HG03521 (cell line): ENCODE data around the gene TALDO1.

Experiments
- ATAC-seq: cut with Tn5 transposase; IDR thresholded peaks from one replicate; pipeline ENCODE4 v1.9.1; 2021; ENCODE audit warnings: mild to moderate bottlenecking, moderate library complexity; ENCODE audit not compliant: unreplicated experiment

The TALDO1 gene

DNA sequence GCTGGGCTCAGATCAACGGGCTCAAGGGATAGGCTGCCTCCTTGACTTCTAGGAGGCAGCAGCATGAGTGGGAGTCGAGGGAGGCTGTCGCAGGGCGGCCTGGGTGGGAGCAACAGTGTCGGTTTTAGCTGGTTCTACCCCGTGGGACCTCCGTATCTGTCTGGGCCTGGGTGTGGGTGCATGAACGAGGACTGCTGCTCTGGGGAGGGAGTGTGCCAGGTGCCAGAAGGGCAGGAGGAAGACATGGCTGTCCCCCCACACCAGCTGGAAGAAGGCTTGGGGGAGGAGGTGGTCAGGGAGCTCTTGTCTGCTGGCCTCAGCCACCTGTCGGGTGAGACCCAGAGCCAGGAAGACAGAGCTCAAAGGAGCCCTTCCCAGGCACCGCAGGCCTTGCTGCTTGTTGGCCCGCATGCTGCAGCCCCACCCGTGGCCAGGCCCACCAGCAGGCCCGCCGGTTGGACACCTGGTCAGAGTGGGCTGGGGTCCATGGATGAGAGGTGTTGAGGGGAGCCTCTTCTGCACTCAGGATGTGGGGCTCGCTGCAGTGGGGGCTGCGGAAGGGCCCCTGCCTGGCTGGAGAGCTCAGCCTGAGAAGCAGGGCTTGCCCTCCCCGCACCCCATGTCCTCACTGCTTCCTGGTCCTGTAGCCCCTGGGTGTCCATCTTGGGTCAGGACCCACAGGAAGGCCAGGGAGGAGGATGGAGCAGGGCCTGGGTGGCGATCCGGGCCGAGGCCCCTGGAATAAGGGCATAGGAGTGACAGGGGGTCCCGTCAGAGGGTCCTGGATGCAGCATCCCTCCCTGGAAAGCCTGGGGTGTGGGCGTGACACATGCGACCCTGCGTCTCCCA lies 39.2 kb downstream of the TALDO1 start:
- no peak for ATAC-seq

DNA sequence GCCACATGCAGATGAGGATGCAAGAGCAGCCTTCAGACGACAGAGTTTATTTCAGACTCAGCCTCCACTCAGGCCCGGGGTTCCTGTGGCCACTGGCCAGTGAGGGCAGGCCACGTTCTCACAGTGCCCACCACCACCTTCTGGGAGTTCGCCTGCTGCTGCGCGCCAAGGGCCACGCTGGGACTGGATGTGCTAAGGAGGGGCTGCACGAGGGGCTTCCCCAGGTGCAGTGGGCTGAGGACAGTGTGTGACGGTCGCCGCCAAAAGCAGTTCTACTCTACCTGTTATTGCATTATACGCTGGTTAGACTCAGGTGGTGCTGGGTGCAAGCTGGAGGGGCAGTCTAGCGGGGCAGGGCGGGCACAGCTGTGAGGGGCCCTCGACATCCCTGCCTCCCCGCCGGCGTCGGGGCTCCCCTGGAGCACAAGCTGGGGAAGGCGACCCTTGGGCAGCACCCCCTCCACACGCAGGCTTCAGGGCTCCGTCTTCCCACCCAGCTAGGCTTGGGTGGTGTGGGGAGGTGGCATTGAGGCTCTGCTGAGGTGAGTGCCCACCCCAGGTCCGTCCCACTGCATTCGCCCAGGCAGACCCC lies 39.9 kb downstream of the TALDO1 start:
- no peak for ATAC-seq

DNA sequence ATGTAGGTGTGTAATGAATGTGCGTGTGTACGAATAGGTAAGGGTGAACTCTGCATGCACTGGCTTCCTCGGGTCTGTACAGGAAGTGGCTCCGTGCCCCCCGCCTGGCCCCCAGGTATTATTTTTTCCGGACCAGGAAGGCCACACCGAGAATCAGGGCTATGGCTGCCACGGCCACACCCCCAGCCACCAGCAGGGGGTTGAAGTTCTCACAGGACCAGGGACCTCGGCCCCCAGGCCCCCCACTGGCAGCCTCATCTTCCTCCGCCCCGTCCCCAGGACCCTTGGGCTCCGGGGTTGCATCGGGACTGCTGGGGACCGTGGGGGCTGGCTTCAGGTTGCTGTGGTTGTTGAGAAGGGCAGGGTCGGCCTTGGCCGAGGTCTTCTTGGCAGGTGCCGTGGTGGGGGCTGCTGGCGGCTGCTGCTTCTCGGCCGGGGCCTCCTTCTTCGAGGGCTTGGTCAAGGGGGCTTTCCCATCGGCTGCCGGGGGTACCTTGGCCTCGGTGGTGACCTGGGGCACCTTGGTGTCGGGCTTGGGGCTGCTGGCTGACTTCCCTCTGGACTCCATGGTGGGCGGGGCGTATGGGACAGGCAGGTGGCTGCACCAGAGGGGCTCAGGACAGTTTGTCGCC lies 40.9 kb downstream of the TALDO1 start:
- ATAC-seq: no peak

DNA sequence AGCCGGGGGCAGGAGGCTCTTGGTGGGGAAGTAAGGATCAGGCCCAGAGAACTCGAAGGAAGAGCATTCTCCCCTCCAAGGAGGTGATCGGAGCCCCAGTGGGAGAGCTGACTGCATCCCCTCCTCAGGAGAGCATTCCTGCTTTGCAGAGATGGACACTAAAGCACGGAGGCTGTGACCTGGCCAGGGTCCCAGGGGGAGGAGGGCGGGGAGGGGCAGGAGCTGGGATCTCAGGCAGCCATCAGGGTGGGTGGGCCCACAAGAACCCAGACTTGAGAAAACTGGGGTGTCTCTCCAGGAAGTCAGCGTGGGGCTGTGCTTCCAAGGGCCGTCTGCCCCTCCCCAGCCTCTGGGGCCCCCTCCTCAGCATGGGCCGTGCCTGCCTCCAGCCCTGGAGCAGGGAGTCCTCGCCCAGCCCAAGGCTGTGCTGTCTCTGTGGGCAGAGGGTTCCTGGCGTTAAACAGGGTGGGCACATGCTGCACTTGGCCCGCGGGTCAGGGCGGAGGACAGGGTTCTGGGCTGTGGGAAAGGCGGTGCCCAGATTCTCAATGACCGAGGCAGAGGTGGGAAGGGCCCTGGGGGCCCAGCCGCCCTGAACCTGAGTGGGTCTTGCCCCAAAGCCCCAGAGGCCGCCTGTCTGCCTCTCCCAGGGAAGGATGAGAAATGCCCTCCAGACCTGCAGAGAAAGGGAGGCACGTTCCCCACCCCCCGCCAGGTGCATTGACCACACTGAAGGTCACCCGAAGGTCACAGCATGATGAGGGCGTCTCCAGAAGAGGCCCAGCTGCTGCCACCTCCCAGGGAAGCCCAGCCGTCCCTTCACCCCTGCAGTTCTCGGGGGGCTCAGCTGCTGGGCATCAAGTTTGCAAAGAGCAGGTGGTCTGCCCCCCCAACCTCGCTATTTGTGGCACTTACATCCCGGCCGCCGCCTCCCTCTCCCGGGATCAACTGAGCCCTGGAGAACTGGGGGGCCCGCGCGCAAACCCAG lies 42.0 kb downstream of the TALDO1 start:
- no peak for ATAC-seq

DNA sequence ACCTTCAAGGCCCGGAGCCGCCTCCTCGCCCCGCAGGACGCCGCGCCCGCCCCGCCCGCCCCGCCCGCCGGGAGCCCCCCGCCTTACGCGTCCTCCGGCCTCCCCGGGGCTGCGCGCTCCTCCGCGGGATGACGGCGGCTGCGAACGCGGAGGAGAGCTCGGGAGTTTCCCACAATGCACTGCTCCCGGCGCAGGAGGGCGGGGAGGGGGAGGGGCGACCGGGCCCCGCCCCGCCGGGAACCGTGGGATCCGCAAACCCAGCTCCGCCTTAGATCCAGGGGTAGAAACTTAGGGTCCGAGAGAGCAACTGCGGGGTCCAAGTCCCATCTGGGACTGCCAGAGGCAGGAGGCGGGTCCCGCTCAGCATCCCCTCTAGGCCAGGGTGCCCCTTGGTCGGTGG lies 42.7 kb downstream of the TALDO1 start, which contains the start of gene CEND1:
Gene CEND1 (minus strand): TSS at position 148 of the 400 bp plus-strand sequence. CDS start 1,514 bp downstream, outside the sequence.
- ATAC-seq: no peak

DNA sequence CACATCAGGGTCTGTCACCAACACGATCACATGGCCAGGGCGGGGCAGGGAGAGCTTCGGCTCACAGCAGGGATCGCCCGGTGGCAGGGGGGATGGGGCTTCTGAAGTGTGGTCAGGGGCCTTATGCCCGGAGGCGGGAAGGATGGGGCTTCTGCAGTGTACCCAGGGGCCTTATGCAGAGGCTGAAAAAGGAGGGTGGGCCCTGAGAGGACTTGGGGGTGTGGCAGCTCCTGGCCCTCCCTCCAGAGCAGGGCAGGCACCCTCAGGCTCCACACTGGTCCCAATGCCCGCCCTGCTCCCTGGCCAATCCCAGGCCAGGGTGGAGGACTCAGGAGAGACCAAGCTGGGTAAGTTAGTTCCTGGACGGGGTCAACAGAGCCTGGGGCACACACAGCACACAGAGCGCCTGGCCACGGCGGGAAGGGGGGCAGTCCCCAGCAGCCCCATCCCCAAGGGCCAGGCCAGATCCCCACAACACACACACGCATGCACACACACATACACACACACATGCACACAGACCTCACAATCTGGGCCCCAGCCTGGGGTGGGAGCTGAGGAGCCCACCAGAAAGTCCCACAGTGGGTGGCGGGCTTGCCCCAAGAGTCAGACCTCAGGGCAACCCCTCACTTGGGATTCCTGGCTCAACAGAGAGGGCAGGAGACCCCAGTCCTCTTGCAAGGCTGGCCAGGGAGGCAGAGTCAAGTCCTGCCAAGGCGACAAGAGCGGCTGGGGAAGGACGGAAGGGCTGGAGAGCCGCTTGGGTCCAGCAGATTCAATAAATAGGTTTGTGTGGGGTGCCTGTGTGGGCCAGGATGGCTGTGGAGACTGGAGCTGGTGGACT lies 43.7 kb downstream of the TALDO1 start:
- ATAC-seq: no peak

DNA sequence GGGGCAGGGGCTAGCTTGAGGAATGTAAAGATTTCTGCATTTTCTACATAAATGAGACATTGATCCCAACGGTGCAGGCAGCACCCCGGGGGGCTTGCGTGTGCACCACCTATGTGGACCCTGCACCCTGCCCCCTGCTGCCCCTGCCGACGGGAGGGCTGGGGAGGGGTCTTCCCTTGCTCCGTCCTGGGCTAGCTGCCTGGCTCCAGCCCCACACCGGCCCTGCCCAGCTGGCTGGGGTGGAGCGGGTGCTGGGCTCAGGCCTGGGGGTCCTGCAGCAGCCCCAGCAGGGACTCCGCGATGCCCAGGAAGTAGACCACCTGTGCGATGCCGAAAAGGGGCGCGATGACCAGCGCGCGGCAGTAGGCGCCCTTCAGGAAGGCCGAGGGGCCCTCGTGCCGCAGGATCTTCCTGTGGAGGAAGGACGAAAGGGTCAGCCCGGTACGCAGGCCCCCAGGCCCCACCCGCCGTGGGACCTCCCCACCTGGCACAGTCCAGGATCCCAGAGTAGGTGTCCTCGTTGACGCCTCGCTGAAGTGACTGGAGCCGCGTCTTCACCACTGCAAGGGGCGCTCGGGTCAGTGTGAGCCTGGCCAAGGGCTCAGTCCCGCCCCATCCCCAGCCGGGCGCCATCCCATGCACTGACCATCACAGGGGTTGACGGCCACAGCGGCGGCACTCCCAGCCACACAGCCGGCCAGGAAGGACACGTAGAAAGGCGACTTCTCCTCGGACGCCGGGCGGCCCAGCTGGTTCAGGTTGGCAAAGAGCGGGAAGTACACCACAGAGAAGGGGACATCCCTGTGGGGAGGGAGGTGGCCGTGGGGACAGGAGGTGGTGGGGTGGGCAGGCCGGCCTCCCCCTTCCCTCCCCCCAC lies 44.6 kb downstream of the TALDO1 start:
- ATAC-seq: no peak

DNA sequence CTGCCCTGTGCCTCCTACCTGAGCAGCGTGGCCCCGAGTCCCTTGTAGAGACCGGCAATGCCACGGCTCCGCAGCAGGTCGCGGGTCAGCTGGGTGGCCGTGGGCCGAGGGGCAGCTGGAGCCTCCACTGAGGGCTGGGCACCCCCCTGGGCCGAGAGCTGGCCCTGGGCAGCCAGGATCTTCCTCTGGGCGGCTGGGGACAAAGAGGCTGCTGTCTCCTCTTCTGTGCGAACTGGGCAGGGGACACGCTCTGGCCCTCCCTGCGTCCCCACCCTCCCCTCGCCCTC lies 45.2 kb downstream of the TALDO1 start:
- ATAC-seq: no peak

DNA sequence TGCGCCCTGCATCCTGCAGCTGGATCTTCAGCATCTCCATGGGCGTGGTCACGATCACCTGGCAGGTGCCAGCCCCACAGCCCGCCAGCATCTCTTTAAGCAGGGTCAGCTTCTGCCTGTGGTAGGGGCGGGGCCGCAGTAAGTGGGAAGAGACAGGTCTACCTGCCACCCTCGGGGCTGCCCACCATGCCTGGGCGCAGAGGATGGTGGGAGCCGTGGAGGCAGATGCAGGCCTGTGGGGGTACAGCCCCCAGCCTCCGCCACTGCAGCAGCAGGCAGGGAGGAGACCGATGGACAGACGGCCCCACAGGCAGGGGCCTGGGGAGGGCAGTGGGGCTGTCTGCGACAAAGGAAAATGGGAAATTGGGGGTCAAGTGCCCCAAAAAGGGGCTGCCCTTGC lies 45.6 kb downstream of the TALDO1 start:
- ATAC-seq: no peak

DNA sequence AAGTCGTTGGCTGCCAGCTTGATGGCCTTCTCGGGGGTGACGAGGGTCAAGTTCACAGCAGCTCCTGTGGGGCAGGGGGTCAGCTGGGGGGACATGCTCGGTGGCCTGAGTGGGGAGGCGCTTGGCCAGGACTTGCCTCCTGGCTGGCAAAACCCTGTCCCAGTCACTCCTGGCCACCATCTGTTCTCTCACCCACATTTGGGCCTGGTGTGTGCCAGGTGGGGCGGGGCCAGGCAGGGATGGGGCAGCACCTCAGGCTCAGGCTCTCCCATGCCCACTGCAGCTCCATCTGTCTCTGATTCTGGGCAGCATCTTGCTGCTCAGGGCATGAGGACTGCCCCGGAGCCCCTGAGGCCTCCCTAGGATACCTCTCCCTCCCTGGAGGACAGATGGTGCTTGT lies 46.3 kb downstream of the TALDO1 start:
- ATAC-seq: no peak

DNA sequence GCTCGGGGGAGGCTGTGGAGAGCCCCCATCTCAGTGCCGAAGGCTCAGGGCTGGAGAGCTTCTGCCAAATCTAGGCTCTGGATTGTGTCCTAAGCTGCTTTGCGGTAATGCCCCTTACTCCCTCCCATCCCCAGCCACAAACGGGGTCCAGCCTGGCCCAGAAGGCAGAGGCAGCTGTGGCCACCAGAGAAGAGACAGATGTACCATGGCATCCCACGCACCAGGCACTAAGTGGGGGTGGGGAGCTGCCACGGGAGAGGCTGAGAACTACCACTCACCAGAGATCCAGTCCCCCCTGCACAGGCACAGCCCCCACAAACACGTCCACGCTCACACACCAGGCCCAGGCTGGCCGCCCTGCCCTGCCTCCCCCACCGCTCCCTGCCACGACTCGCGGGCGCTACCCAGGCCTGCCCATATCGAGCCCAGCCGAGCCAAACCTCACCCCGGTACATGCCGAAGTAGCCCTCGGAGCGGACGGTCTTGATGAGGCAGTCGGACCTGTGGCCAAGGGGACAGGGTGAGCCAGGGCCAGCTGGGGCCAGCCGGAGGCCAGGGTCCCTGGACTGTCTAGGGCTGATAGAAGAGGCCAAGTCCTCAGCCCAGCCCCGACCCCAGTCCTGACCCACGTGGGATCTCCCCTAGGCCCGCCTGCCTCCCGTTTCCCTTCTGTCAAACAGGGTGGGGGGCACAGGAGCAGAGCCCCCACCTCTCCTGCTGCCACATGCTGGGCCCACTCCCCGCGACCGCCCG lies 46.9 kb downstream of the TALDO1 start:
- ATAC-seq: no peak

DNA sequence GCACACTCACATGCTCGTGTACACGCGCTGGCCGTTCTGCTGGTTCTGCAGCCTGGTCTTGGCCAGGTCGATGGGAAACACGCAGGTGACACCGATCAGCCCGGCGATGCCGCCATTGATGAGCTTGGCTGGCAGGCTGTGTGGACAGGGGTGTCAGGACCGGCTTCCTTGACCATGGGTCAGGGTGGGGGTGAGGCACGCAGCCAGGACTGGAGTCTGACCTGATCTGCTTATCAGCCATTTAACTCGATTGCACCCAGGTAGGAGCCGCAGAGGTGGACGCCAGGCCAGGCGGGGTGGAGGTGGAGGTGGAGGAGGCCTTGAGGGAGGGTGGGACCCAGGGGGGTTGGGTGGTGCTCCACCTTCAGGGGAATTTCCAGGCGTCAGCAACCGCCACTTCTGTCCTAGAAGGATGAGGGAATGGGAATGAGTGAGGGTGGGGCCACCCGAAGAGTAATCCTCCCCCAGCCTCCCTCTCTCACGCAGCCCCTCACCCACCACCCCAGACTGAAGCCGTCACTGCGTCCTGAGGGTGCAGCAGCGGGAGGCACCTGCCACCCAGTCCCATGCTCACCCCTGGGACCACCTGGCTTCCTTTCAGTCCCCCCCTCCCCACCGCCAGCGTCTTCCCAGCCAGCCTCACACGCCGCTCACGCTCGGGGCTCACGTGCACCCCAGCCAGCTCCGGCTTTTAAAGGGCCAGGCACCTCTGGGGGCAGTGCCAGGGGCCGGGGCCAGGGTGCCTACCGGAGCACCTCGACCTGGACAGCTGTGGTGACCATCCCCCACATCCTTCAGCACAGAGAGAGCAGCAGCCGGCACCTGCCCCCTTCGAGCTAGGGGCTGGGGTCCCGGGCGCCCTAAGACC lies 47.7 kb downstream of the TALDO1 start:
- no peak for ATAC-seq

DNA sequence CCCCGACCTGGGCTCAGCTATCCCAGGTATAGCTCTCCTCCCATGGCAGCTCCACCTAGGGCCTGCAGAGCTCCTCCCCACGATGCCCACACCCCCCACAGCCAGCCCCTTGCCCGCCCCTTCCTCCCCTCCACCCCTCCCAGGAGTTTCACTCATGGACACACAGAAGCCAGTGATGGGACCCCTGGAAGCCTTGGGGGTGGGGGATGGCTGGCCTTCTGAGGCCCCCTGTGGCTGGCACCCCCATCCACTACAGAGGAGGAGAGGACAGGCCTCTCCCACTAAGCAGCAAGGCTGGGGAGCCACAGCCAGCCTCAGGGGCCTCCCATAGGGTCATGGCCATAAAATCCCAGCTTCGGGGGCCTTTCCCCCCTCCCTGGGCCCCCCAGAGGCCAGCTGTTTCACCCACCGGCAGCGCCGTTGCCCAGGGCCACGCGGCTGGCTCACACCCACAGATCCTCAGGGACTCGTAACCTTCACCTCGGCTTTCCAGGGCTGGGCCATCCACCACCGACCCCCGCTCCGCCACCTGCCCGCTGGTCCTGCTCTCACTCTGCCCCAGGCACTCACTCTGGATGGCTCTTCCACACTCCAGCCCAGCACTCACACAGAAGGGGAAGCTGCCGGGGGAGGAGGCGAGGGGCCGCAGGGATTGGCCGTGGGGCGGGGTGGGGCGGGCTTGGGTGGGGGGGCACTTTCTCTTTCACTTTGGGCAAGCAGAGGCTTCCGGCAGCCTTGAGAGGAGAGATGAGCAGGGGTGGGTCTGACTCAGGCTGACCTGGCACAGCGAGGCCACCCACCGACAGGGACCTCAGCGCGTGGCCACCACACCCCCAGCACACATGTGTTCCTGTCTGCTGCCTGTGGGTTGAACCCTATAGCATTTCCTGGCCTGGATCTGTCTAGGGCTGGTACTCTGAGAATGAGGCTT lies 48.6 kb downstream of the TALDO1 start:
- ATAC-seq: no peak

DNA sequence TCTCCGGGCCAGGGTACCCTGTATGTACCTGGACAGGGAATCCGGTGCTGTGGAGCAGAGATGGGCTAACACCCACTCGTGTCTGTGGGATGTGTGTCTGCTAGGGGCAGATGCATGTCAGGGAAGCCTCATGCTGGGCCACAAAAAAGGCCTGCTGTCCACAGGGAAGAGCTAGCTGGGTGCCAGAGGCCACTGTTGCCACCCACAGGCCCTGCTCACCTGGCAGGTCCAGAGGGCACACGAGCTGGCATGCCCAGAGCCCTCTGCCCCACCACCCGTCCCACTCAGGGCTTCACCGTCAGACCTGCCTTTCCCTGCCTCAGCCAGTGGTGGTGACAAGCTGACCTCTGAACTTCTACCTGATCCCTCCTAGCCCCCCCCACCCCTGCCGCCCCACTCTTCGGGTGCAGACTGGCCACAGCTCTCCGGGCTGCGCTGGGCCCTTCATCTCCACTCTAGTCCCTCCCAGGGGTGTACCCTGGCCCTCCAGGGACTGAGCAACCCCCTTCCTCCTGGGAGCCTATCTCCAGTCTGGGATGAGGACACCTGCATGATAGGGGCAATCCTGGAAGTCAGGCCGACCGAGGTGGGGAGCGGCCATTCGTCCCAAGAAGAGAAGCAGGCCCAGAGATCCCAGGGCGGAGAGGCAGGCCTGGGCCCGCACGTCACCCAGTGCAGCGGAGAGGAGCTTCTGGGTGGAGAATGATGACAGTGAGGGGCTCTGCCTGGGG lies 49.5 kb downstream of the TALDO1 start:
- ATAC-seq: no peak

DNA sequence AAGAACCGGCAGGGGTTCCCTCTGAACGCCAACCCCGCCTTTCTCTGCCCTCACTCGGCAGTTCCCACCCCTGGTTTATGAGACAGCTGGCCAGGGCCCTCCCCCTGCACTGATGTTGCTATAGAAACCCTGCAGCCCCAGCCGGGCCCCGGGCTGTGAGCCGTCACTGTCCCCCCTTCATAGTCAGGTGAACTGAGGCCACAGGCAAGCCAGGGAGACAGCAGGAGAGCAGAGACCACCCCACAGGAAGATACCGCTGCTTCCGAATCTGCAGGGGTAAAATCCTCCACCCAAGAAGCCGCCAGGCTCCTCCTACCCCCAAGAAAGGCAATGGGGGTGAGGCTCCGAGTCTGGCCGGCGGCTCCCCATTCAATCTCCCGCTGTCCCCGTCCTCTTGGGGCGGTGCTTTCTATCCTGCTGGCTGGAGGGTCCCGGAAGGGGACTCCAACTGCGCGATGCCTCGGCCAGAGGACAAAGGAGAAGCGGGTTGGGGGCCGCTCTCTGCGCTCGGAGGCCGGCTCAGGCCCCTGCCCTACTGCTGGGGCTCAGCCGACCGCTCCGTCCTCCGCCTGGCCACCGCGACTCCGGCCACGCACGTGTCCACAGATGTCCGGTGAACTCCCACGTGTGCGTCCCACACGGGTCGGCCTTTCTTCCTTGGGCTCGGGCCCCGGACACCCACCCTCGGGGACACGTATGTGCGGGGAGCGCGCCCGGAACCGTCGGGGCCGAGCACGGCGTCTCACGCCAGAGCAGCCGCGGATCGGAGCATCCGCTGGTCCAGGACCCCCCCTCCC lies 50.2 kb downstream of the TALDO1 start:
- peak; percentile 31 for ATAC-seq
